Osteoblast (primary cell): ENCODE results near the gene MEGF8. TPM values are rescaled to one million over a fixed set of nuclear protein-coding genes. Genes with fewer than 3 reads are reported as not detected.

Source experiments
- DNase-seq: peaks from one replicate; pipeline ENCODE4 v3.0.0; 2011; ENCODE audit warnings: low spot score, mixed read lengths; ENCODE audit not compliant: insufficient read length; ENCODE audit errors: missing footprints
- H2AFZ ChIP-seq: 2 replicates; pipeline ENCODE4 v1.6.0; 2011; ENCODE audit warnings: mild to moderate bottlenecking, low read length
- H3K27ac ChIP-seq: 2 replicates; pipeline ENCODE4 v1.5.1; 2011; ENCODE audit warnings: mild to moderate bottlenecking, low read depth, low read length, moderate library complexity
- H3K27me3 ChIP-seq: 2 replicates; pipeline ENCODE4 v1.6.0; 2012; ENCODE audit warnings: mild to moderate bottlenecking, control low read depth, inconsistent platforms, low read length, moderate library complexity; ENCODE audit not compliant: insufficient read depth
- H3K36me3 ChIP-seq: 2 replicates; pipeline ENCODE4 v1.5.1; 2011; ENCODE audit warnings: mild to moderate bottlenecking, low read length, control low read depth, moderate library complexity; ENCODE audit not compliant: insufficient read depth
- H3K4me1 ChIP-seq: 2 replicates; pipeline ENCODE4 v1.5.1; 2011; ENCODE audit warnings: mild to moderate bottlenecking, low read length, control low read depth, moderate library complexity; ENCODE audit not compliant: insufficient read depth
- H3K4me2 ChIP-seq: 2 replicates; pipeline ENCODE4 v1.6.0; 2011; ENCODE audit warnings: mild to moderate bottlenecking, low read length; ENCODE audit not compliant: insufficient read depth
- H3K4me3 ChIP-seq: fragments of 200-600 bp; sonication (generic); 3 replicates; pipeline ENCODE4 v1.5.1; 2012; ENCODE audit warnings: mild to moderate bottlenecking, low read length, inconsistent platforms; ENCODE audit not compliant: insufficient read depth
- H3K79me2 ChIP-seq: 2 replicates; pipeline ENCODE4 v1.6.0; 2012; ENCODE audit warnings: mild to moderate bottlenecking, low read length, control low read depth, inconsistent platforms; ENCODE audit not compliant: insufficient read depth
- H3K9me3 ChIP-seq: 2 replicates; pipeline ENCODE4 v1.5.1; 2011; ENCODE audit warnings: low read depth, low read length, control low read depth
- H4K20me1 ChIP-seq: 2 replicates; pipeline ENCODE4 v1.6.0; 2012; ENCODE audit warnings: mild to moderate bottlenecking, low read length, control low read depth; ENCODE audit not compliant: insufficient read depth
- CTCF ChIP-seq: IDR thresholded peaks from 2 replicates; pipeline ENCODE4 v1.5.1; 2011; ENCODE audit warnings: mild to moderate bottlenecking, low read depth, low read length, moderate library complexity; ENCODE audit errors: extremely low read depth
- total RNA-seq: library from RNA; depleted of rRNA; stranded (reverse); fragments of >200 nt; gene quantifications from 2 replicates; pipeline ENCODE4 v1.2.3, GENCODE V29; 2012

MEGF8 gene
- total RNA-seq, 1 donor = 30.0 TPM

- H3K79me2 ChIP-seq = no peaks in the 10 kb centered on the region
- H2AFZ ChIP-seq = no peak overlapping the region
- H3K27ac ChIP-seq = no peak overlapping the region
- no peak overlapping the region for H3K4me2 ChIP-seq
- H3K36me3 ChIP-seq = peaks cover 6% of the 10 kb centered on the region
- H3K4me1 ChIP-seq = no peaks in the 10 kb centered on the region
- H4K20me1 ChIP-seq = no peaks in the 10 kb centered on the region
- H3K27me3 ChIP-seq = no peaks in the 10 kb centered on the region
- no peak overlapping the region for H3K4me3 ChIP-seq
- no peak for DNase-seq
- no peak for TF ChIP-seq CTCF
- H3K9me3 ChIP-seq = no peaks in the 10 kb centered on the region
Observed at GRCh38 chr19:42370626-42371175, 45.3 kb downstream of the MEGF8 start.

DNA sequence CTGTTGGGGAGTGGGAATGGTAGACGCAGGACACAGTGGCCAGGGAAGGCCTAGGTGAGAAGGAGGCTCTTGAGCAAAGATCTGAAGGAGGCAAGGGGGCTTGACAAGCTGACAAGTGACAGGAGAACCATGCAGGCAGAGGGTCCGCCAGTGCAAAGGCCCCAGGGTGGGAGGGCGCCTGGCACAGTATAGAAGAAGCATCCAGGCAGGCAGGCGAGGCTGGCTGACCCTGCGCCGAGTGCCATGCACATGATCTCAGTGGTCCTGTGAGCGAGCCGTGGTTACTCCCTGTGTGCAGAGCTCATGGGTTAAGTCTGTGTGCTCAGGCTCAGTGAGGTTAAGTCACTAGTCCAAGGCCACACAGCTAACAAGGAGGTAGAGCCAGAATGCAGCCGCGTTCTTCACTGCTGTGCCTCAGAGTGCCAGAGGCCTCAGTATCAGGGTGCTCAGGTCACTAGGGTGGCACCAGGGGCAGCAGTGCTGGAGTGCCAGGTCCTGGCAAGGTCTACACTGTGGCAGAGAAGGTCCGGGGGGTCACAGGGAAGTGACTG, 49.5 kb downstream of the MEGF8 start:
- Histone ChIP-seq H3K4me3 (no peak overlapping the region), H3K27ac (no peak overlapping the region), H3K4me1 (no peaks in the 10 kb centered on the region), H3K27me3 (peaks cover 9% of the 10 kb centered on the region), H3K4me2 (no peak overlapping the region), H4K20me1 (no peaks in the 10 kb centered on the region), H3K36me3 (peaks cover 6% of the 10 kb centered on the region), H3K9me3 (no peaks in the 10 kb centered on the region), H3K79me2 (no peaks in the 10 kb centered on the region), H2AFZ (no peak overlapping the region)
- no peak for DNase-seq
- no peak for TF ChIP-seq CTCF

GRCh38 chr19:42375415-42376176, 50.2 kb downstream of the MEGF8 start:
- Histone ChIP-seq H3K36me3 (peaks cover 6% of the 10 kb centered on the region), H3K4me3 (no peak overlapping the region), H3K4me2 (no peak overlapping the region), H3K9me3 (no peaks in the 10 kb centered on the region), H3K4me1 (no peaks in the 10 kb centered on the region), H3K27me3 (peaks cover 15% of the 10 kb centered on the region), H3K27ac (no peak overlapping the region), H4K20me1 (no peaks in the 10 kb centered on the region), H2AFZ (no peak overlapping the region), H3K79me2 (no peaks in the 10 kb centered on the region)
- TF ChIP-seq CTCF = no peak
- DNase-seq = no peak

- no peak for TF ChIP-seq CTCF
- H2AFZ ChIP-seq = no peak overlapping the region
- H3K79me2 ChIP-seq = no peaks in the 10 kb centered on the region
Observed at GRCh38 chr19:42376177-42376555, 50.7 kb downstream of the MEGF8 start.

More at GRCh38 chr19:42376177-42376555, 50.7 kb downstream of the MEGF8 start:
- no peaks in the 10 kb centered on the region for H4K20me1 ChIP-seq
- H3K9me3 ChIP-seq = no peaks in the 10 kb centered on the region
- no peak overlapping the region for H3K27ac ChIP-seq
- no peaks in the 10 kb centered on the region for H3K4me1 ChIP-seq
- H3K36me3 ChIP-seq = peaks cover 4% of the 10 kb centered on the region
- DNase-seq = no peak
- no peak overlapping the region for H3K4me3 ChIP-seq
- H3K27me3 ChIP-seq = peaks cover 16% of the 10 kb centered on the region
- no peak overlapping the region for H3K4me2 ChIP-seq
